KMS-11 (cell line): ENCODE measurements around the gene SPTB.

Experiments used
- H2AFZ ChIP-seq: fragments of 200-600 bp; sonication (generic); 2 replicates; pipeline ENCODE4 v1.6.1; 2016; ENCODE audit warnings: antibody characterized with exemption, mixed run types, low read depth
- H3K27ac ChIP-seq: fragments of 200-600 bp; sonication (generic); 2 replicates; pipeline ENCODE4 v1.6.1; 2016; ENCODE audit warnings: mild to moderate bottlenecking, mixed run types
- H3K27me3 ChIP-seq: fragments of 200-600 bp; sonication (generic); 2 replicates; pipeline ENCODE4 v1.6.1; 2017; ENCODE audit warnings: mild to moderate bottlenecking, low read depth, mixed run types, moderate library complexity; ENCODE audit not compliant: insufficient read depth
- H3K36me3 ChIP-seq: fragments of 200-600 bp; sonication (generic); 2 replicates; pipeline ENCODE4 v1.6.1; 2017; ENCODE audit warnings: mild to moderate bottlenecking, mixed run types; ENCODE audit not compliant: insufficient read depth
- H3K4me1 ChIP-seq: fragments of 200-600 bp; sonication (generic); 2 replicates; pipeline ENCODE4 v1.6.1; 2016; ENCODE audit warnings: mild to moderate bottlenecking, low read depth, mixed run types; ENCODE audit not compliant: poor library complexity, severe bottlenecking
- H3K4me2 ChIP-seq: fragments of 200-600 bp; sonication (generic); 2 replicates; pipeline ENCODE4 v1.7.0; 2016; ENCODE audit warnings: mild to moderate bottlenecking, mixed run types
- H3K4me3 ChIP-seq: fragments of 200-600 bp; sonication (generic); IDR thresholded peaks from 2 replicates; pipeline ENCODE4 v1.6.1; 2017; ENCODE audit warnings: low read depth, low read length, mixed read lengths; ENCODE audit not compliant: insufficient read depth
- H3K79me2 ChIP-seq: fragments of 200-600 bp; sonication (generic); 2 replicates; pipeline ENCODE4 v1.6.1; 2016; ENCODE audit warnings: low read depth, mixed run types; ENCODE audit not compliant: insufficient read depth
- H3K9ac ChIP-seq: fragments of 200-600 bp; sonication (generic); 2 replicates; pipeline ENCODE4 v1.6.1; 2016; ENCODE audit warnings: mild to moderate bottlenecking, mixed run types
- H4K20me1 ChIP-seq: fragments of 200-600 bp; sonication (generic); 2 replicates; pipeline ENCODE4 v1.6.1; 2016; ENCODE audit warnings: mild to moderate bottlenecking, mixed run types; ENCODE audit not compliant: insufficient read depth
- TF ChIP-seq, protein P1 (sequence below): fragments of 200-600 bp; sonication (generic); conservative IDR thresholded peaks from 2 replicates; pipeline ENCODE4 v1.6.1; 2017; ENCODE audit warnings: low read depth, mild to moderate bottlenecking, antibody characterized with exemption, low read length, moderate library complexity, mixed read lengths

The SPTB gene

DNA sequence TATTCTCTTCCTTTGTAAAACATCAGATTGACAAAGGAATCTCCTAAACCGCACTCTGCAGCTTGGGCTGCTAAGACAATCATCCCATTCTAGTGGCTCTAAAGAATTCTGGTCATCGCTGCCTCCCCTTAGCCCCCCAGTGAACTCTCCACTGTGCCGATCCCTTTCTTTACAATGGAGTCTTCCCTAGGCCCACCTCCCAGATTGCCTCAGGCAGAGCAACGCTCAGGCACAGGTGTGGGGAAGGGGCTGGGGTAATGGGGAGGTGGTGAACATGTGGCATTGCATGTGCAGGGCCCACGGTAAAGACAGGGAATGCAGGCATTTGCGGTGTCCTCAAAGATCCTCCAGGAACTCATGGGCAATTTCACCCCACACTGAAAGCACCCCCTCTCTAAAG, 89.2 kb downstream of the SPTB start:
- Histone ChIP-seq H3K9ac (no peak overlapping the region), H2AFZ (no peak overlapping the region), H3K4me2 (no peak overlapping the region), H3K4me1 (no peaks in the 10 kb centered on the region), H3K36me3 (no peaks in the 10 kb centered on the region), H3K27ac (no peak overlapping the region), H3K4me3 (no peak overlapping the region), H4K20me1 (no peaks in the 10 kb centered on the region), H3K27me3 (no peaks in the 10 kb centered on the region), H3K79me2 (no peaks in the 10 kb centered on the region)
- TF ChIP-seq, protein P1, sequence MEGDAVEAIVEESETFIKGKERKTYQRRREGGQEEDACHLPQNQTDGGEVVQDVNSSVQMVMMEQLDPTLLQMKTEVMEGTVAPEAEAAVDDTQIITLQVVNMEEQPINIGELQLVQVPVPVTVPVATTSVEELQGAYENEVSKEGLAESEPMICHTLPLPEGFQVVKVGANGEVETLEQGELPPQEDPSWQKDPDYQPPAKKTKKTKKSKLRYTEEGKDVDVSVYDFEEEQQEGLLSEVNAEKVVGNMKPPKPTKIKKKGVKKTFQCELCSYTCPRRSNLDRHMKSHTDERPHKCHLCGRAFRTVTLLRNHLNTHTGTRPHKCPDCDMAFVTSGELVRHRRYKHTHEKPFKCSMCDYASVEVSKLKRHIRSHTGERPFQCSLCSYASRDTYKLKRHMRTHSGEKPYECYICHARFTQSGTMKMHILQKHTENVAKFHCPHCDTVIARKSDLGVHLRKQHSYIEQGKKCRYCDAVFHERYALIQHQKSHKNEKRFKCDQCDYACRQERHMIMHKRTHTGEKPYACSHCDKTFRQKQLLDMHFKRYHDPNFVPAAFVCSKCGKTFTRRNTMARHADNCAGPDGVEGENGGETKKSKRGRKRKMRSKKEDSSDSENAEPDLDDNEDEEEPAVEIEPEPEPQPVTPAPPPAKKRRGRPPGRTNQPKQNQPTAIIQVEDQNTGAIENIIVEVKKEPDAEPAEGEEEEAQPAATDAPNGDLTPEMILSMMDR, result no peak

DNA sequence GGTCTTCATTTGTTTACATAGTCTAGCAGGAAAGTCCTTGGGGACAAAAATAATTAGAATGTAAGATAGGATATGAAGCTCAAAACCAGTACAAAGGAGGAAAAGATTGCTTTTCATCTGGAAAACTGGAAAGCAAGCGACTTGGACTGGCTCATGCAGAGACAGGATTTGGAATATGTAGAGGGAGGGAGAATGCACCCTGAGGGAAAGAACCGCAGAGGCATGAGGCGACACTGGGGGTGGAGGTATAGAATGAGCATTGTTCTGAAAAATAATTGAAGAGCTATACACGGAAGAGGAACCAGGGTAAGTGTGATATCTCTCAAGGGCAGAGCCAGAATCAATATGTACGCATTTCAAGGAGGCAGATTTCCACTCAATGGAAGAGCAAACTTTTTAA, 90.0 kb downstream of the SPTB start:
- TF ChIP-seq, protein P1, result no peak
- H3K4me1 ChIP-seq, result no peaks in the 10 kb centered on the region
- H3K79me2 ChIP-seq, result no peaks in the 10 kb centered on the region
- no peak overlapping the region for H3K27ac ChIP-seq
- no peaks in the 10 kb centered on the region for H4K20me1 ChIP-seq
- no peak overlapping the region for H2AFZ ChIP-seq
- no peak overlapping the region for H3K4me3 ChIP-seq
- no peak overlapping the region for H3K4me2 ChIP-seq
- no peaks in the 10 kb centered on the region for H3K27me3 ChIP-seq
- H3K36me3 ChIP-seq, result no peaks in the 10 kb centered on the region
- no peak overlapping the region for H3K9ac ChIP-seq

GRCh38 chr14:64788706-64789105, 91.0 kb downstream of the SPTB start:
- Histone ChIP-seq H2AFZ (no peak overlapping the region), H3K4me2 (no peak overlapping the region), H3K27ac (no peak overlapping the region), H4K20me1 (no peaks in the 10 kb centered on the region), H3K4me1 (no peaks in the 10 kb centered on the region), H3K36me3 (no peaks in the 10 kb centered on the region), H3K79me2 (no peaks in the 10 kb centered on the region), H3K4me3 (no peak overlapping the region), H3K27me3 (no peaks in the 10 kb centered on the region), H3K9ac (no peak overlapping the region)
- TF ChIP-seq, protein P1, result no peak

DNA sequence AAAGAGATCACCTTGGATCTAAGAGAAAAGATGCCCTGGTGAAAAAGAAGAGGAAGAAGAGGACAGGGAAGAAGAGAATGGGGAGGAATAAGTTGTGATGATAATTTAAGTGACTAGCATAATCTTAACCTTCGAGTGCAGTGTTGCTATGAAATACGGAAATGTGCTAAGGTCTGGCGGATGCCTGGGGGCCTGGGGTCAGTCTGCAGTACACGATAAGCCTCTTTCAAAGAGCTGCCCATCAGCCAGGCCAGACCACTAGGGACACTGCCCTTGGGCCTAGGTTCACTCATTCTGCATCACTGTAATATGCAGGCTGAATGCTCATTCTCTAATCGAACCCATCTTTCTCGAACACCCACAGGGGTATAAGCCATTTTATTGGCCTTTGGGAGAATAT, 92.1 kb downstream of the SPTB start:
- H3K4me2 ChIP-seq, result no peak overlapping the region
- no peaks in the 10 kb centered on the region for H3K27me3 ChIP-seq
- no peak overlapping the region for H3K9ac ChIP-seq
- no peaks in the 10 kb centered on the region for H3K36me3 ChIP-seq
- H3K79me2 ChIP-seq, result no peaks in the 10 kb centered on the region
- H2AFZ ChIP-seq, result no peak overlapping the region
- H3K4me1 ChIP-seq, result no peaks in the 10 kb centered on the region
- TF ChIP-seq, protein P1, result no peak
- no peaks in the 10 kb centered on the region for H4K20me1 ChIP-seq
- no peak overlapping the region for H3K27ac ChIP-seq
- H3K4me3 ChIP-seq, result no peak overlapping the region
